ENCODE data around the gene DMRT2.

Gene DMRT2

GRCh38 chr9:1085086-1085485 lies 34.9 kb downstream of the DMRT2 start:
- no peaks in the 10 kb centered on the region for H3K27me3 ChIP-seq (ENCODE audit: insufficient read depth, low read length, poor library complexity, severe bottlenecking)

GRCh38 chr9:1086517-1086916 lies 36.4 kb downstream of the DMRT2 start:
- TF ChIP-seq EZH2phosphoT487 (IDR thresholded peaks at IDR 0.05; ENCODE audit: borderline replicate concordance), result no peak
- TF ChIP-seq, protein P1, sequence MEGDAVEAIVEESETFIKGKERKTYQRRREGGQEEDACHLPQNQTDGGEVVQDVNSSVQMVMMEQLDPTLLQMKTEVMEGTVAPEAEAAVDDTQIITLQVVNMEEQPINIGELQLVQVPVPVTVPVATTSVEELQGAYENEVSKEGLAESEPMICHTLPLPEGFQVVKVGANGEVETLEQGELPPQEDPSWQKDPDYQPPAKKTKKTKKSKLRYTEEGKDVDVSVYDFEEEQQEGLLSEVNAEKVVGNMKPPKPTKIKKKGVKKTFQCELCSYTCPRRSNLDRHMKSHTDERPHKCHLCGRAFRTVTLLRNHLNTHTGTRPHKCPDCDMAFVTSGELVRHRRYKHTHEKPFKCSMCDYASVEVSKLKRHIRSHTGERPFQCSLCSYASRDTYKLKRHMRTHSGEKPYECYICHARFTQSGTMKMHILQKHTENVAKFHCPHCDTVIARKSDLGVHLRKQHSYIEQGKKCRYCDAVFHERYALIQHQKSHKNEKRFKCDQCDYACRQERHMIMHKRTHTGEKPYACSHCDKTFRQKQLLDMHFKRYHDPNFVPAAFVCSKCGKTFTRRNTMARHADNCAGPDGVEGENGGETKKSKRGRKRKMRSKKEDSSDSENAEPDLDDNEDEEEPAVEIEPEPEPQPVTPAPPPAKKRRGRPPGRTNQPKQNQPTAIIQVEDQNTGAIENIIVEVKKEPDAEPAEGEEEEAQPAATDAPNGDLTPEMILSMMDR (conservative IDR thresholded peaks at IDR 0.05; ENCODE audit: low read length), result no peak
- Histone ChIP-seq H3K4me3 (ENCODE audit: low read length, poor library complexity, severe bottlenecking) (no peak overlapping the region), H3K4me1 (ENCODE audit: insufficient read depth, low read length, poor library complexity, severe bottlenecking) (peaks cover 7% of the 10 kb centered on the region), H3K9me2 (replicated peaks; ENCODE audit: low read depth, low read length) (no peaks in the 10 kb centered on the region), H3F3A (ENCODE audit: low read depth) (no peaks in the 10 kb centered on the region), H3K9me3 (ENCODE audit: insufficient read depth, low read depth, low read length) (no peaks in the 10 kb centered on the region), H3K9ac (ENCODE audit: low read depth, low read length, poor library complexity, severe bottlenecking) (no peak overlapping the region), H3K36me3 (ENCODE audit: insufficient read depth, low read length) (no peaks in the 10 kb centered on the region), H2AFZ (ENCODE audit: low read length) (no peak overlapping the region), H3K4me2 (ENCODE audit: low read depth, low read length, poor library complexity, severe bottlenecking) (no peak overlapping the region), H4K20me1 (ENCODE audit: insufficient read depth, low read length, poor library complexity, severe bottlenecking) (no peaks in the 10 kb centered on the region), H3K27me3 (ENCODE audit: insufficient read depth, low read length, poor library complexity, severe bottlenecking) (no peaks in the 10 kb centered on the region), H3K79me2 (ENCODE audit: insufficient read depth, low read length) (no peaks in the 10 kb centered on the region)

More at GRCh38 chr9:1085086-1085485, 34.9 kb downstream of the DMRT2 start:
- H3K9ac ChIP-seq (ENCODE audit: low read depth, low read length, poor library complexity, severe bottlenecking), result no peak overlapping the region
- peaks cover 7% of the 10 kb centered on the region for H3K4me1 ChIP-seq (ENCODE audit: insufficient read depth, low read length, poor library complexity, severe bottlenecking)
- no peaks in the 10 kb centered on the region for H3K36me3 ChIP-seq (ENCODE audit: insufficient read depth, low read length)
- no peak overlapping the region for H3K4me2 ChIP-seq (ENCODE audit: low read depth, low read length, poor library complexity, severe bottlenecking)
- H3F3A ChIP-seq (ENCODE audit: low read depth), result no peaks in the 10 kb centered on the region
- no peaks in the 10 kb centered on the region for H4K20me1 ChIP-seq (ENCODE audit: insufficient read depth, low read length, poor library complexity, severe bottlenecking)
- no peaks in the 10 kb centered on the region for H3K9me2 ChIP-seq (replicated peaks; ENCODE audit: low read depth, low read length)
- H3K79me2 ChIP-seq (ENCODE audit: insufficient read depth, low read length), result no peaks in the 10 kb centered on the region
- H2AFZ ChIP-seq (ENCODE audit: low read length), result no peak overlapping the region
- no peak overlapping the region for H3K4me3 ChIP-seq (ENCODE audit: low read length, poor library complexity, severe bottlenecking)
- TF ChIP-seq EZH2phosphoT487 (IDR thresholded peaks at IDR 0.05; ENCODE audit: borderline replicate concordance), result no peak
- TF ChIP-seq, protein P1 (conservative IDR thresholded peaks at IDR 0.05; ENCODE audit: low read length), result no peak
- H3K9me3 ChIP-seq (ENCODE audit: insufficient read depth, low read depth, low read length), result no peaks in the 10 kb centered on the region

DNA sequence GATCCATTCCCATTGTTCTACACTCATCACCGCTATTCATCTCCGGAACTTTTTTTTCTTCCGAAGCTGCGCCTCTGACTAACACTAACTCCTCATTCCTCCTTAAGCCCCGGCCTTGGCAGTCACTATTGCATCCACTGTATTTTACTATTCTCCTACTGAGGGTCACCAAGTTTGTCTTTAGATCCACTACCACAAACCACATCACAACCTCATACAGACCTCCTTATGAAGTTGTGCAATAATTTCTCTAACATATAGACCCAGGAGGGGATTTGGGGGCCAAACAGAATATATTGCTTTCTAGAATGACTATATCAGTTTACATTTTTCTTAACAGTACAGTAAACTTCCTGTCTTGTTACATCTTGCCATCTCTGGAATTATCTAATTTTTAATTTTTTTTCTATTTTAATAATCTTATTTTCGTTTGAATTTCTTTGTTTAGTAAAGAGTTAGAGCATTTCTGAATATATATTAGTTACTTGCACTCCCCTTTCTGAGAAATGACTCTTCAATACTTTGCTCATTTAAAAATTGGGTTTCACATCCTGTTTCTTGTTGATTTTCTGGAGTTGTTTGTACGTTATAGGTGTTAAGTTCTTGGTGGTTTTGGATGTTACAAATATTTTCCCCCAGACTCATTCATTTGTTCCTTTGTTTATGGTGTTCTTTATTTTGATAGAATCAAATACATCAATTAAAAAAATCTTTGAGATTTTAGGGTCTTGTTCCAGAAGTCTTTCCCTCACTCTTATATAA lies 37.1 kb downstream of the DMRT2 start:
- Histone ChIP-seq H3K4me2 (ENCODE audit: low read depth, low read length, poor library complexity, severe bottlenecking) (no peak overlapping the region), H3K9me3 (ENCODE audit: insufficient read depth, low read depth, low read length) (no peaks in the 10 kb centered on the region), H4K20me1 (ENCODE audit: insufficient read depth, low read length, poor library complexity, severe bottlenecking) (no peaks in the 10 kb centered on the region), H3K4me3 (ENCODE audit: low read length, poor library complexity, severe bottlenecking) (no peak overlapping the region), H3K9ac (ENCODE audit: low read depth, low read length, poor library complexity, severe bottlenecking) (no peak overlapping the region), H3K4me1 (ENCODE audit: insufficient read depth, low read length, poor library complexity, severe bottlenecking) (peaks cover 7% of the 10 kb centered on the region), H3K9me2 (replicated peaks; ENCODE audit: low read depth, low read length) (no peaks in the 10 kb centered on the region), H2AFZ (ENCODE audit: low read length) (no peak overlapping the region), H3K79me2 (ENCODE audit: insufficient read depth, low read length) (no peaks in the 10 kb centered on the region), H3K27me3 (ENCODE audit: insufficient read depth, low read length, poor library complexity, severe bottlenecking) (no peaks in the 10 kb centered on the region), H3F3A (ENCODE audit: low read depth) (no peaks in the 10 kb centered on the region), H3K36me3 (ENCODE audit: insufficient read depth, low read length) (no peaks in the 10 kb centered on the region)
- TF ChIP-seq, protein P1 (conservative IDR thresholded peaks at IDR 0.05; ENCODE audit: low read length), result no peak
- no peak for TF ChIP-seq EZH2phosphoT487 (IDR thresholded peaks at IDR 0.05; ENCODE audit: borderline replicate concordance)
